PC-9 (cell line): ENCODE data around the gene GRAMD1C. TPM values are rescaled to one million over a fixed set of nuclear protein-coding genes. Genes with fewer than 3 reads are reported as not detected.

Experiments used
- BruUV-seq: library from RNA; stranded (reverse); fragments of 400-500 nt; replicated peaks from 2 replicates; lab custom pipeline; 2021; lab: Mats Ljungman, UMichigan
- CTCF ChIA-PET: fragments of 300-600 bp; sonication (Branson Sonifier 250); formaldehyde crosslinking; loops from one replicate; lab custom pipeline; 2022; ENCODE audit warnings: antibody characterized with exemption; lab: Charles Lee
- POLR2A ChIA-PET: fragments of 300-600 bp; sonication (Branson Sonifier 250); formaldehyde crosslinking; loops from one replicate; lab custom pipeline; 2022; ENCODE audit warnings: antibody characterized with exemption; ENCODE audit not compliant: unreplicated experiment; lab: Charles Lee
- DNase-seq, 2 experiments: peaks; one replicate each; pipeline versions ENCODE4 v3.0.0 to v3.0.0-alpha.2; 2015 to 2022; ENCODE audit warnings: mixed read lengths in 1 of 2
- H2AFZ ChIP-seq: fragments of 200-600 bp; sonication (generic); 2 replicates; pipeline ENCODE4 v1.8.1; 2017; ENCODE audit warnings: antibody characterized with exemption
- H3F3A ChIP-seq: fragments of 200-600 bp; sonication (generic); 2 replicates; pipeline ENCODE4 v1.8.1; 2017; ENCODE audit warnings: antibody characterized with exemption, mild to moderate bottlenecking, low read depth; ENCODE audit not compliant: insufficient read depth
- H3K27ac ChIP-seq: fragments of 200-600 bp; sonication (generic); 2 replicates; pipeline ENCODE4 v1.6.1; 2016; ENCODE audit warnings: mixed run types
- H3K27me3 ChIP-seq: fragments of 200-600 bp; sonication (generic); 2 replicates; pipeline ENCODE4 v1.6.1; 2016; ENCODE audit warnings: low read depth, mixed run types; ENCODE audit not compliant: insufficient read depth
- H3K36me3 ChIP-seq: fragments of 200-600 bp; sonication (generic); 2 replicates; pipeline ENCODE4 v1.6.1; 2016; ENCODE audit warnings: low read depth, mixed run types
- H3K4me1 ChIP-seq: fragments of 200-600 bp; sonication (generic); replicated peaks from 2 replicates; pipeline ENCODE4 v1.6.1; 2016; ENCODE audit warnings: mixed run types; ENCODE audit not compliant: insufficient read depth
- H3K4me2 ChIP-seq: fragments of 200-600 bp; sonication (generic); 2 replicates; pipeline ENCODE4 v1.6.1; 2017; ENCODE audit warnings: mixed run types
- H3K4me3 ChIP-seq: fragments of 200-600 bp; sonication (generic); 2 replicates; pipeline ENCODE4 v1.6.1; 2016; ENCODE audit warnings: mixed run types
- H3K79me2 ChIP-seq: fragments of 200-600 bp; sonication (generic); 2 replicates; pipeline ENCODE4 v1.6.1; 2017; ENCODE audit warnings: low read depth, mixed run types
- H3K9me2 ChIP-seq: fragments of 200-600 bp; sonication (generic); 2 replicates; pipeline ENCODE4 v1.8.1; 2017; ENCODE audit warnings: mild to moderate bottlenecking; ENCODE audit not compliant: insufficient read depth
- H3K9me3 ChIP-seq: fragments of 200-600 bp; sonication (generic); 2 replicates; pipeline ENCODE4 v1.8.1; 2016; ENCODE audit warnings: low read depth; ENCODE audit not compliant: insufficient read depth
- H4K20me1 ChIP-seq: fragments of 200-600 bp; sonication (generic); 2 replicates; pipeline ENCODE4 v1.8.1; 2017; ENCODE audit not compliant: insufficient read depth
- EZH2 ChIP-seq: fragments of 200-600 bp; sonication (generic); IDR thresholded peaks from 2 replicates; pipeline ENCODE4 v1.8.0; 2017; ENCODE audit warnings: antibody characterized with exemption, low read depth
- intact Hi-C: fragments of 100-400 bp; cut with micrococcal nuclease; formaldehyde crosslinking; loops from one replicate; pipeline ENCODE4 v1.10.0; 2022; ENCODE audit not compliant: unreplicated experiment
- total RNA-seq: library from RNA; stranded (reverse); gene quantifications from 2 replicates; pipeline ENCODE4 v1.2.3, GENCODE V29; 2021
- TF ChIP-seq, protein P1 (sequence below): fragments of 200-600 bp; sonication (generic); conservative IDR thresholded peaks from 2 replicates; pipeline ENCODE4 v1.6.1; 2017; ENCODE audit warnings: mixed run types, antibody characterized with exemption, mild to moderate bottlenecking, moderate library complexity

Gene GRAMD1C
- total RNA-seq, 1 experiment from 2014 or later, result 14.7 TPM

DNA sequence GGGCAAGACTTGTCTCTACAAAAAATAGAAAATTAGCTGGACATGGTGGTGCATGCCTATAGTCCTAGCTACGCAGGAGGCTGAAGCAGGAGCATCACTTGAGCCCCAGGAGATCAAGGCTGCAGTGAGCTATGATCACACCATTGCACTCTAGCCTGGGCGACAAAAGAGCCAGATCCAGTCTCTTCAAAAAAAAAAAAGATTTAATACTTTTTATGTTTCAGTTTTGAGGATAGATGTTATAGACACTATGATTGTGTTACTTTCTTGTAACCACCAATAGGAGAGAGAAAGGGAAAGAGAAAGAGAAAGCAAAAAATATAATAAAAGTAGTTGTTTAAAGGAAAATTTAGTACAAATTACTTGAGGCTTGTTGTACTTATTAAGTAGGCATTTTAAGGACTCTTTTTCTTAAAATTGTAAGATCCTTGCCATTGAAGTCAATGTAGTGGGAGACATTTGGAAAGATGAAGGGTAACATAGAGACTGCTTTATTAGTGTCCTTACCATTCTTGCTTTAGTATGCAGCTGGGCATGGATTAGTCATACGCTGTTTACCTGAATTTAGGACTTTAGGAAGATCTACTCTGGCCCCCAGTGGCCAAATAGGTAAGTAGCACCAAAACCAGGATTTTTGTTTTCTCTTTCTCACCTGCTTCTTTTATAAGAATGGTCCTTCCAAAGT, 74.1 kb downstream of the GRAMD1C start:
- no peak for TF ChIP-seq EZH2
- TF ChIP-seq, protein P1, sequence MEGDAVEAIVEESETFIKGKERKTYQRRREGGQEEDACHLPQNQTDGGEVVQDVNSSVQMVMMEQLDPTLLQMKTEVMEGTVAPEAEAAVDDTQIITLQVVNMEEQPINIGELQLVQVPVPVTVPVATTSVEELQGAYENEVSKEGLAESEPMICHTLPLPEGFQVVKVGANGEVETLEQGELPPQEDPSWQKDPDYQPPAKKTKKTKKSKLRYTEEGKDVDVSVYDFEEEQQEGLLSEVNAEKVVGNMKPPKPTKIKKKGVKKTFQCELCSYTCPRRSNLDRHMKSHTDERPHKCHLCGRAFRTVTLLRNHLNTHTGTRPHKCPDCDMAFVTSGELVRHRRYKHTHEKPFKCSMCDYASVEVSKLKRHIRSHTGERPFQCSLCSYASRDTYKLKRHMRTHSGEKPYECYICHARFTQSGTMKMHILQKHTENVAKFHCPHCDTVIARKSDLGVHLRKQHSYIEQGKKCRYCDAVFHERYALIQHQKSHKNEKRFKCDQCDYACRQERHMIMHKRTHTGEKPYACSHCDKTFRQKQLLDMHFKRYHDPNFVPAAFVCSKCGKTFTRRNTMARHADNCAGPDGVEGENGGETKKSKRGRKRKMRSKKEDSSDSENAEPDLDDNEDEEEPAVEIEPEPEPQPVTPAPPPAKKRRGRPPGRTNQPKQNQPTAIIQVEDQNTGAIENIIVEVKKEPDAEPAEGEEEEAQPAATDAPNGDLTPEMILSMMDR, result peak; percentile 84
- Histone ChIP-seq H4K20me1 (no peaks in the 10 kb centered on the region), H3K4me3 (no peak overlapping the region), H3K4me1 (peaks cover 4% of the 10 kb centered on the region; the same call in 1 of the 2 replicates), H3K9me2 (no peaks in the 10 kb centered on the region), H3K4me2 (peak overlapping the region; percentile 20), H3K27me3 (no peaks in the 10 kb centered on the region), H3F3A (no peaks in the 10 kb centered on the region), H2AFZ (no peak overlapping the region), H3K27ac (no peak overlapping the region), H3K9me3 (no peaks in the 10 kb centered on the region), H3K36me3 (0 out of 2 replicates have a peak, but pooled peaks cover 4% of the 10 kb centered on the region), H3K79me2 (no peaks in the 10 kb centered on the region)
- POLR2A ChIA-PET, result interaction anchor here (0.7 kb wide), 1 partner anchor 166 kb away, joined by 5 read pairs; the partner anchor contains the start of gene ATP6V1A
- CTCF ChIA-PET, result interaction anchor here (0.6 to 2.1 kb wide), 4 partner anchors 68 to 335 kb away, joined by 4 to 18 read pairs (median 9); partner anchors contain the start of gene GRAMD1C
- no TSS peak for BruUV-seq
- DNase-seq, result peak; percentile 48 to 77
- intact Hi-C loops, result loop anchor here (1.0 to 5.0 kb wide), 5 partner anchors 68 to 860 kb away; partner anchors contain the start of gene GRAMD1C

DNA sequence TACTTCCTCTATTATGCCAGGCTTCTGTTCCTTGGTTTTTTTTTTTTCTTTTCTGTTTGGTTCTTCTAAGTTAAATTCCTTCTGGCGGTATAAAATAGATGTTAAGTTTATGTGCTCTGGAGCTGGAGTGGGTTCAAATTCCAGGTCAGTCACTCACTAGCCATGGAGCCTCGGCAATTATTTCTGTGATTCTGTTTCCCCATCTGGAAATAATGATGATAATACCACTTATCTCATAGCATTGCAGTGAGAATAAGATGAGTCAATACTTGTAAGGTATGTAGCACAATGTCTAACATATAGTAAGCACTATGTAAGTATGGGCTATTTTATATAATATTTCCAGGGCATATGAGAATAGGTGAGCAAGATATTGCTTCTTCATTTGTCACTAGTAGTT, 76.1 kb downstream of the GRAMD1C start:
- no TSS peak for BruUV-seq
- DNase-seq, result no peak
- TF ChIP-seq EZH2, result no peak
- TF ChIP-seq, protein P1, result no peak
- H4K20me1 ChIP-seq, result no peaks in the 10 kb centered on the region
- H3K4me1 ChIP-seq, result peaks cover 4% of the 10 kb centered on the region; the same call in 1 of the 2 replicates
- H3K4me2 ChIP-seq, result no peak overlapping the region
- CTCF ChIA-PET, result interaction anchor here (2.1 kb wide), 1 partner anchor 178 kb away, joined by 9 read pairs; no protein-coding TSS in a partner anchor
- no peaks in the 10 kb centered on the region for H3F3A ChIP-seq
- H3K36me3 ChIP-seq, result 0 out of 2 replicates have a peak, but pooled peaks cover 4% of the 10 kb centered on the region
- intact Hi-C loops, result loop anchor here (5.0 kb wide), 1 partner anchor 862 kb away; no protein-coding TSS in a partner anchor
- H3K9me3 ChIP-seq, result peaks cover 5% of the 10 kb centered on the region; the same call in 1 of the 2 replicates
- no peaks in the 10 kb centered on the region for H3K9me2 ChIP-seq
- H2AFZ ChIP-seq, result no peak overlapping the region
- no peaks in the 10 kb centered on the region for H3K79me2 ChIP-seq
- H3K27ac ChIP-seq, result no peak overlapping the region
- no peak overlapping the region for H3K4me3 ChIP-seq
- POLR2A ChIA-PET, result no interaction called here
- H3K27me3 ChIP-seq, result no peaks in the 10 kb centered on the region

DNA sequence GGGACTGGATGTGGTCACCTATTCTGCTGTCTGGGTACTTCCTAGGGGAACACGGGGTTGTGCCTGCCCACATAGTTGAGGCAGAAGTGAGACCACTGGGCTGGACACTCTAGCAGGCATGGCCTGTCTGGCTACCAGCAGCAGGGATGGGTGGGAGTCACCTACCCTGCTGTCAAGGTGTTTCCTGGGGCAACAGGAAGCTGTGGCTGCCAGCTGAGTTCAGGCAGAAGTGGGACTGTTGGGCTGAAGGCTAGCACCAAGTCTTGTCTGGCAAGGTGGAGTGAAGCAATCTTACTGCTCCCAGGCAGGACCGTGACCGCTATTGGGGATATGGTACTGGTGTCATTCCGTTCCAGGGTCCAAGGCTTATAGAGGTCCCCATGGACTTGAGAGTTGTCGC, 89.0 kb downstream of the GRAMD1C start:
- CTCF ChIA-PET, result no interaction called here
- no peak for TF ChIP-seq EZH2
- no peak overlapping the region for H3K4me2 ChIP-seq
- no peaks in the 10 kb centered on the region; the same call in 1 of the 2 replicates for H3K9me2 ChIP-seq
- intact Hi-C loops, result no loop called here
- POLR2A ChIA-PET, result no interaction called here
- BruUV-seq, result no TSS peak
- no peak for DNase-seq
- no peak overlapping the region for H3K27ac ChIP-seq
- peaks cover 8% of the 10 kb centered on the region; the same call in 1 of the 2 replicates for H3K9me3 ChIP-seq
- no peaks in the 10 kb centered on the region for H3K4me1 ChIP-seq
- H3K27me3 ChIP-seq, result no peaks in the 10 kb centered on the region
- no peaks in the 10 kb centered on the region for H4K20me1 ChIP-seq
- H3K4me3 ChIP-seq, result no peak overlapping the region
- H3K36me3 ChIP-seq, result no peaks in the 10 kb centered on the region
- no peaks in the 10 kb centered on the region for H3F3A ChIP-seq
- H3K79me2 ChIP-seq, result no peaks in the 10 kb centered on the region
- no peak overlapping the region for H2AFZ ChIP-seq
